ENCODE data around the gene NIFK.

The NIFK gene

GRCh38 chr2:121736462-121737336 lies at the start of gene NIFK:
Gene NIFK (minus strand): TSS chr2:121736875. CDS start chr2:121736850, 25 bp downstream.
- no peak for TF ChIP-seq CTCF (IDR thresholded peaks at IDR 0.05; ENCODE audit: low read depth, low read length)
- H3K4me3 ChIP-seq (replicated peaks in 1 of 2; ENCODE audit: low read depth in 2 of 2, low read length in 2 of 2) = peak within 1 kb of the TSS; percentile 99
- peak; percentile 98 to 99 for DNase-seq (ENCODE audit: low read depth in 2 of 2)

GRCh38 chr2:121783180-121783579 lies 46.5 kb upstream of the NIFK start:
- H3K4me3 ChIP-seq (replicated peaks in 1 of 2; ENCODE audit: low read depth in 2 of 2, low read length in 2 of 2) = no peak overlapping the region
- no peak for TF ChIP-seq CTCF (IDR thresholded peaks at IDR 0.05; ENCODE audit: low read depth, low read length)
- DNase-seq (ENCODE audit: low read depth in 2 of 2) = no peak

GRCh38 chr2:121778741-121779487 lies 42.2 kb upstream of the NIFK start:
- DNase-seq (ENCODE audit: low read depth in 2 of 2) = no peak
- TF ChIP-seq CTCF (IDR thresholded peaks at IDR 0.05; ENCODE audit: low read depth, low read length) = no peak
- no peak overlapping the region for H3K4me3 ChIP-seq (replicated peaks in 1 of 2; ENCODE audit: low read depth in 2 of 2, low read length in 2 of 2)

GRCh38 chr2:121777699-121778058 lies 41.0 kb upstream of the NIFK start:
- peak; percentile 55 to 71 for DNase-seq (ENCODE audit: low read depth in 2 of 2)
- TF ChIP-seq CTCF (IDR thresholded peaks at IDR 0.05; ENCODE audit: low read depth, low read length) = no peak
- H3K4me3 ChIP-seq (replicated peaks in 1 of 2; ENCODE audit: low read depth in 2 of 2, low read length in 2 of 2) = no peak overlapping the region

GRCh38 chr2:121776885-121777698 lies 40.4 kb upstream of the NIFK start:
- no peak overlapping the region for H3K4me3 ChIP-seq (replicated peaks in 1 of 2; ENCODE audit: low read depth in 2 of 2, low read length in 2 of 2)
- TF ChIP-seq CTCF (IDR thresholded peaks at IDR 0.05; ENCODE audit: low read depth, low read length) = no peak
- DNase-seq (ENCODE audit: low read depth in 2 of 2) = no peak

GRCh38 chr2:121776361-121776760 lies 39.7 kb upstream of the NIFK start:
- no peak for TF ChIP-seq CTCF (IDR thresholded peaks at IDR 0.05; ENCODE audit: low read depth, low read length)
- no peak overlapping the region for H3K4me3 ChIP-seq (replicated peaks in 1 of 2; ENCODE audit: low read depth in 2 of 2, low read length in 2 of 2)
- peak in 1 of 2 donors; percentile 19 for DNase-seq (ENCODE audit: low read depth in 2 of 2)

Data from cardiac fibroblast (primary cell).